Measurements from ENCODE around the gene ITLN1. TPM values are rescaled to one million over a fixed set of nuclear protein-coding genes. Genes with fewer than 3 reads are reported as not detected.

Gene ITLN1
- total RNA-seq, 4 donors from 2014 or later = 0.42 to 1.2 TPM; not detected in 2

GRCh38 chr1:160911925-160912324, 26.9 kb upstream of the ITLN1 start:
- H3K36me3 ChIP-seq = no peaks in the 10 kb centered on the region
- H3K9me3 ChIP-seq = no peaks in the 10 kb centered on the region
- no peak overlapping the region for H3K4me3 ChIP-seq
- H3K27ac ChIP-seq = no peak overlapping the region
- DNase-seq (ENCODE audit: low spot score in 2 of 2) = no peak
- H3K27me3 ChIP-seq = no peaks in the 10 kb centered on the region
- 41 to 46% methylated on average over 2 of the region's 2 CpGs for WGBS, 2 donors
- no peaks in the 10 kb centered on the region for H3K4me1 ChIP-seq
- TF ChIP-seq CTCF (IDR thresholded peaks at IDR 0.05) (no peak), EP300 (IDR thresholded peaks at IDR 0.05) (no peak), POLR2A (IDR thresholded peaks at IDR 0.05) (no peak)

- no peaks in the 10 kb centered on the region for H3K36me3 ChIP-seq
- no peak for TF ChIP-seq POLR2A (IDR thresholded peaks at IDR 0.05)
- TF ChIP-seq CTCF (IDR thresholded peaks at IDR 0.05) = no peak
- TF ChIP-seq EP300 (IDR thresholded peaks at IDR 0.05) = no peak
- H3K4me1 ChIP-seq = no peaks in the 10 kb centered on the region
- no peak overlapping the region for H3K4me3 ChIP-seq
- WGBS, 2 donors = 35 to 40% methylated on average over 7 of the region's 7 CpGs
- H3K9me3 ChIP-seq = no peaks in the 10 kb centered on the region
- no peaks in the 10 kb centered on the region for H3K27me3 ChIP-seq
- no peak for DNase-seq (ENCODE audit: low spot score in 2 of 2)
- H3K27ac ChIP-seq = no peak overlapping the region
These were observed 26.5 kb upstream of the ITLN1 start for GRCh38 chr1:160911441-160911840.

- DNase-seq (ENCODE audit: low spot score in 2 of 2) = no peak
- no peaks in the 10 kb centered on the region for H3K27me3 ChIP-seq
- WGBS, 2 donors = 74 to 82% methylated on average over 6 of the region's 6 CpGs
- H3K9me3 ChIP-seq = no peaks in the 10 kb centered on the region
- H3K4me1 ChIP-seq = no peaks in the 10 kb centered on the region
- H3K36me3 ChIP-seq = no peaks in the 10 kb centered on the region
- no peak for TF ChIP-seq EP300 (IDR thresholded peaks at IDR 0.05)
- TF ChIP-seq POLR2A (IDR thresholded peaks at IDR 0.05) = no peak
- no peak for TF ChIP-seq CTCF (IDR thresholded peaks at IDR 0.05)
- H3K4me3 ChIP-seq = no peak overlapping the region
- no peak overlapping the region for H3K27ac ChIP-seq
These were observed 25.3 kb upstream of the ITLN1 start for GRCh38 chr1:160910170-160910750.

- DNase-seq (ENCODE audit: low spot score in 2 of 2) = no peak
- H3K27me3 ChIP-seq = no peaks in the 10 kb centered on the region
- no peak overlapping the region for H3K4me3 ChIP-seq
- H3K9me3 ChIP-seq = no peaks in the 10 kb centered on the region
- no peaks in the 10 kb centered on the region for H3K36me3 ChIP-seq
- TF ChIP-seq EP300 (IDR thresholded peaks at IDR 0.05) = no peak
- TF ChIP-seq CTCF (IDR thresholded peaks at IDR 0.05) = no peak
- no peak for TF ChIP-seq POLR2A (IDR thresholded peaks at IDR 0.05)
- no peaks in the 10 kb centered on the region for H3K4me1 ChIP-seq
- 45 to 55% methylated on average over 7 of the region's 7 CpGs for WGBS, 2 donors
- no peak overlapping the region for H3K27ac ChIP-seq
These were observed 23.0 kb upstream of the ITLN1 start for GRCh38 chr1:160907976-160908375.

GRCh38 chr1:160905617-160905989, 20.6 kb upstream of the ITLN1 start:
- Histone ChIP-seq H3K4me1 (no peaks in the 10 kb centered on the region), H3K27me3 (no peaks in the 10 kb centered on the region), H3K36me3 (no peaks in the 10 kb centered on the region), H3K4me3 (no peak overlapping the region), H3K27ac (no peak overlapping the region), H3K9me3 (no peaks in the 10 kb centered on the region)
- 76 to 77% methylated on average over 4 of the region's 4 CpGs for WGBS, 2 donors
- DNase-seq (ENCODE audit: low spot score in 2 of 2) = no peak
- no peak for TF ChIP-seq EP300 (IDR thresholded peaks at IDR 0.05)
- TF ChIP-seq POLR2A (IDR thresholded peaks at IDR 0.05) = no peak
- no peak for TF ChIP-seq CTCF (IDR thresholded peaks at IDR 0.05)
